Liver (tissue), 9 donors: Measurements from ENCODE around the gene TPSD1. TPM values are rescaled to one million over a fixed set of nuclear protein-coding genes. Genes with fewer than 3 reads are reported as not detected.

Source experiments
- DNase-seq: peaks from one replicate; pipeline ENCODE4 v3.0.0-alpha.2; 2017; ENCODE audit warnings: low spot score
- H3K27ac ChIP-seq, 2 donors: one replicate each; pipeline ENCODE4 v1.7.0; 2013; ENCODE audit warnings: inconsistent platforms in 2 of 2, low read length in 2 of 2, control low read depth in 1 of 2, low read depth in 1 of 2, mild to moderate bottlenecking in 1 of 2
- H3K27me3 ChIP-seq, 4 donors: one replicate each; pipeline versions ENCODE4 v1.6.1 to v1.7.0; 2013; ENCODE audit warnings: low read length in 3 of 4, inconsistent platforms in 1 of 4, mild to moderate bottlenecking in 1 of 4, moderate library complexity in 1 of 4; ENCODE audit not compliant: control insufficient read depth in 4 of 4, insufficient read depth in 4 of 4
- H3K36me3 ChIP-seq, 4 donors: one replicate each; pipeline versions ENCODE4 v1.6.1 to v1.7.0; 2013; ENCODE audit warnings: low read length in 3 of 4, mild to moderate bottlenecking in 3 of 4, low read depth in 1 of 4, moderate library complexity in 1 of 4; ENCODE audit not compliant: control insufficient read depth in 4 of 4, insufficient read depth in 3 of 4
- H3K4me1 ChIP-seq, 4 donors: one replicate each; pipeline versions ENCODE4 v1.6.1 to v1.7.0; 2013; ENCODE audit warnings: low read length in 3 of 4, mild to moderate bottlenecking in 3 of 4, moderate library complexity in 1 of 4; ENCODE audit not compliant: control insufficient read depth in 4 of 4, insufficient read depth in 4 of 4
- H3K4me3 ChIP-seq, 3 donors: one replicate each; pipeline versions ENCODE4 v1.6.1 to v1.7.0; 2013; ENCODE audit warnings: low read length in 3 of 3, control low read depth in 1 of 3, low read depth in 1 of 3, mild to moderate bottlenecking in 1 of 3
- H3K9ac ChIP-seq, 2 donors: one replicate each; pipeline ENCODE4 v1.7.0; 2013; ENCODE audit warnings: low read length in 2 of 2, mild to moderate bottlenecking in 2 of 2, moderate library complexity in 2 of 2, control low read depth in 1 of 2, low read depth in 1 of 2
- H3K9me3 ChIP-seq, 4 donors: one replicate each; pipeline versions ENCODE4 v1.6.1 to v1.7.0; 2013; ENCODE audit warnings: low read length in 3 of 4; ENCODE audit not compliant: control insufficient read depth in 4 of 4
- EGR1 ChIP-seq, 2 donors: IDR thresholded peaks; 2 replicates each; pipeline ENCODE4 v1.6.1; 2016 to 2018; ENCODE audit warnings: antibody characterized with exemption in 2 of 2, low read depth in 2 of 2
- FOXA2 ChIP-seq: IDR thresholded peaks from 2 replicates; pipeline ENCODE4 v1.6.1; 2016; ENCODE audit warnings: antibody characterized with exemption
- HNF4A ChIP-seq, 2 donors: conservative IDR thresholded peaks; 2 replicates each; pipeline ENCODE4 v1.6.1; 2016; ENCODE audit warnings: antibody characterized with exemption in 2 of 2, mild to moderate bottlenecking in 2 of 2
- HNF4G ChIP-seq: IDR thresholded peaks from 2 replicates; pipeline ENCODE4 v1.6.1; 2016; ENCODE audit warnings: antibody characterized with exemption
- JUND ChIP-seq, 2 donors: IDR thresholded peaks; 2 replicates each; pipeline ENCODE4 v1.6.1; 2016; ENCODE audit warnings: antibody characterized with exemption in 2 of 2
- NR2F2 ChIP-seq: IDR thresholded peaks from 2 replicates; pipeline ENCODE4 v1.6.1; 2016; ENCODE audit warnings: antibody characterized with exemption
- RXRA ChIP-seq, 2 donors: IDR thresholded peaks; 2 replicates each; pipeline ENCODE4 v1.6.1; 2017 to 2018; ENCODE audit warnings: antibody characterized with exemption in 2 of 2, mild to moderate bottlenecking in 1 of 2
- TAF1 ChIP-seq: conservative IDR thresholded peaks from 2 replicates; pipeline ENCODE4 v1.6.1; 2016; ENCODE audit warnings: antibody characterized with exemption, mild to moderate bottlenecking
- YY1 ChIP-seq: IDR thresholded peaks from 2 replicates; pipeline ENCODE4 v1.6.1; 2016; ENCODE audit warnings: antibody characterized with exemption, mild to moderate bottlenecking
- whole genome bisulfite sequencing: extraction: QIAGEN DNeasy Blood & Tissue Kit; methylation state at CpG from one replicate; pipeline ENCODE4 v1.1.7; 2013; 5-methylcytosine and 5-hydroxymethylcytosine counted together
- polyA plus RNA-seq, 2 donors: library from polyadenylated mRNA; stranded (reverse) in 1 of 2; unstranded in 1 of 2; fragments of 200-250 nt in 1 of 2; fragments of >200 nt in 1 of 2; fragmentation: Nextera tagmentation in 1 of 2; extraction: Ambion mirVana in 1 of 2; gene quantifications; one replicate each; pipeline versions ENCODE4 v1.2.1 to v1.2.3, GENCODE V29; 2013 to 2015
- total RNA-seq, 2 donors: library from RNA; depleted of rRNA; stranded (reverse); fragments of >200 nt; gene quantifications; one replicate each; pipeline ENCODE4 v1.2.3, GENCODE V29; 2014
- TF ChIP-seq, protein P1 (sequence below): IDR thresholded peaks from 2 replicates; pipeline ENCODE4 v1.6.1; 2016; ENCODE audit warnings: antibody characterized with exemption
- TF ChIP-seq, protein P2 (sequence below): fragments of 150-350 bp; IDR thresholded peaks from 2 replicates; pipeline ENCODE4 v1.5.1; 2017; ENCODE audit warnings: improper control_type of control experiment, low read depth, low read length; ENCODE audit not compliant: missing input control
- TF ChIP-seq, protein P3 (sequence below): IDR thresholded peaks from 2 replicates; pipeline ENCODE4 v1.6.1; 2016; ENCODE audit warnings: antibody characterized with exemption
- TF ChIP-seq, protein P4 (sequence below): IDR thresholded peaks from 2 replicates; pipeline ENCODE4 v1.6.1; 2016; ENCODE audit warnings: antibody characterized with exemption, mild to moderate bottlenecking
- donor health status: healthy.
- donor health status: healthy.
- donor health status: healthy.
- donor health status: healthy.
- donor health status: healthy.

Gene TPSD1
- total and polyA plus RNA-seq, 4 donors = 0.28 to 0.40 TPM; not detected in 2

DNA sequence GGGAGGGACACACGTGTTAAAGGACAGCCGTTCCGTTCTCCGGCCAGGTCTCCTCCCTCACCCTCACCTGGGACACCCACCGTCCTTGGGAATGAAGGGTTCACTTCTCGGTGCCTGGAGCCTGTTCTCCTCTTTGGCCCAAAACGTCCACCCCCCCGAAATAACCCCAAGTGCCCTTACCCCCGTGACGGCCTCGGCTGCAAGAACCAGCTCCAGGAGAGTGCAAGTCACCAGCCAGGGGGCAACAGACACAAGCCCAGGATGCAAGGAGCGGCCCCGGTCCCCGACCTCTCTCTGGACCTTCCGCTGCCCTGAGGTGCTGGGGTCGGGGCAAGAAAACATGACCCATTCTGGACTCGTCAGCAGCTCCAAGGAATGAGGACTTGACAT is 33.6 kb downstream of the TPSD1 start:
- H3K4me3 ChIP-seq = no peak overlapping the region
- H3K36me3 ChIP-seq = no peaks in the 10 kb centered on the region
- no peaks in the 10 kb centered on the region for H3K9me3 ChIP-seq
- no peak for TF ChIP-seq RXRA (IDR thresholded peaks at IDR 0.05)
- no peak for TF ChIP-seq NR2F2
- TF ChIP-seq TAF1 = no peak
- TF ChIP-seq EGR1 (IDR thresholded peaks at IDR 0.05; ENCODE audit: low read depth in 2 of 2) = no peak
- TF ChIP-seq, protein P1, sequence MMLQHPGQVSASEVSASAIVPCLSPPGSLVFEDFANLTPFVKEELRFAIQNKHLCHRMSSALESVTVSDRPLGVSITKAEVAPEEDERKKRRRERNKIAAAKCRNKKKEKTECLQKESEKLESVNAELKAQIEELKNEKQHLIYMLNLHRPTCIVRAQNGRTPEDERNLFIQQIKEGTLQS = no peak
- TF ChIP-seq YY1 = no peak
- no peak for TF ChIP-seq HNF4G
- TF ChIP-seq, protein P2, sequence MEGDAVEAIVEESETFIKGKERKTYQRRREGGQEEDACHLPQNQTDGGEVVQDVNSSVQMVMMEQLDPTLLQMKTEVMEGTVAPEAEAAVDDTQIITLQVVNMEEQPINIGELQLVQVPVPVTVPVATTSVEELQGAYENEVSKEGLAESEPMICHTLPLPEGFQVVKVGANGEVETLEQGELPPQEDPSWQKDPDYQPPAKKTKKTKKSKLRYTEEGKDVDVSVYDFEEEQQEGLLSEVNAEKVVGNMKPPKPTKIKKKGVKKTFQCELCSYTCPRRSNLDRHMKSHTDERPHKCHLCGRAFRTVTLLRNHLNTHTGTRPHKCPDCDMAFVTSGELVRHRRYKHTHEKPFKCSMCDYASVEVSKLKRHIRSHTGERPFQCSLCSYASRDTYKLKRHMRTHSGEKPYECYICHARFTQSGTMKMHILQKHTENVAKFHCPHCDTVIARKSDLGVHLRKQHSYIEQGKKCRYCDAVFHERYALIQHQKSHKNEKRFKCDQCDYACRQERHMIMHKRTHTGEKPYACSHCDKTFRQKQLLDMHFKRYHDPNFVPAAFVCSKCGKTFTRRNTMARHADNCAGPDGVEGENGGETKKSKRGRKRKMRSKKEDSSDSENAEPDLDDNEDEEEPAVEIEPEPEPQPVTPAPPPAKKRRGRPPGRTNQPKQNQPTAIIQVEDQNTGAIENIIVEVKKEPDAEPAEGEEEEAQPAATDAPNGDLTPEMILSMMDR = no peak
- TF ChIP-seq, protein P3, sequence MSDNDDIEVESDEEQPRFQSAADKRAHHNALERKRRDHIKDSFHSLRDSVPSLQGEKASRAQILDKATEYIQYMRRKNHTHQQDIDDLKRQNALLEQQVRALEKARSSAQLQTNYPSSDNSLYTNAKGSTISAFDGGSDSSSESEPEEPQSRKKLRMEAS = no peak
- H3K27ac ChIP-seq = no peak overlapping the region
- peaks cover 9 to 25% (median 15%) of the 10 kb centered on the region in 4 donors for H3K4me1 ChIP-seq
- no peak for DNase-seq
- 20% methylated on average over 17 of the region's 17 CpGs for WGBS
- no peaks in the 10 kb centered on the region for H3K27me3 ChIP-seq
- no peak overlapping the region for H3K9ac ChIP-seq

DNA sequence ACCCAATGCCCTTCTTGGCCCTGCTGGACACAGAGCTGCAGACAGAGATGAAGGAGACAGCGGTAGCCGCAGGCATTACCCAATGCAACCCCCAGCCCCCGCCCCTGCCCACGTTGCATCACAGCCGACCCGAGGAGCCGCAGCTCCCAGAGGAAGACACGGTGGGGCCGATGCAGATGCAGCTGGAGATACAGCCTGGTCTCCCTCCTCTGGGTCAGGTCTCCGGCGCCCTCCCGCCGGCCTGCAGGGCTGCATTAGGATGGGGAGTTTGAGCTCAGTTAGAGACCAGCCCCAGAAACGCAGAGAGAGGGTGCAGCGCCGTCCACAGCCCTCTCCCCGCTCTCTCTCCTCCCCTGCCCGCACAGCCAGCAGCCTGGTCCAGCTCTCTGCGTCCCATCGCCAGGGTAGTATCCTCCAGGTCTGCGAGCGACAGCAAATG is 34.2 kb downstream of the TPSD1 start:
- TF ChIP-seq EGR1 (IDR thresholded peaks at IDR 0.05; ENCODE audit: low read depth in 2 of 2) (no peak), FOXA2 (no peak), HNF4A (conservative IDR thresholded peaks at IDR 0.05) (no peak), YY1 (no peak), RXRA (IDR thresholded peaks at IDR 0.05) (no peak), NR2F2 (no peak), JUND (IDR thresholded peaks at IDR 0.05) (no peak)
- TF ChIP-seq, protein P1 = no peak
- TF ChIP-seq, protein P4, sequence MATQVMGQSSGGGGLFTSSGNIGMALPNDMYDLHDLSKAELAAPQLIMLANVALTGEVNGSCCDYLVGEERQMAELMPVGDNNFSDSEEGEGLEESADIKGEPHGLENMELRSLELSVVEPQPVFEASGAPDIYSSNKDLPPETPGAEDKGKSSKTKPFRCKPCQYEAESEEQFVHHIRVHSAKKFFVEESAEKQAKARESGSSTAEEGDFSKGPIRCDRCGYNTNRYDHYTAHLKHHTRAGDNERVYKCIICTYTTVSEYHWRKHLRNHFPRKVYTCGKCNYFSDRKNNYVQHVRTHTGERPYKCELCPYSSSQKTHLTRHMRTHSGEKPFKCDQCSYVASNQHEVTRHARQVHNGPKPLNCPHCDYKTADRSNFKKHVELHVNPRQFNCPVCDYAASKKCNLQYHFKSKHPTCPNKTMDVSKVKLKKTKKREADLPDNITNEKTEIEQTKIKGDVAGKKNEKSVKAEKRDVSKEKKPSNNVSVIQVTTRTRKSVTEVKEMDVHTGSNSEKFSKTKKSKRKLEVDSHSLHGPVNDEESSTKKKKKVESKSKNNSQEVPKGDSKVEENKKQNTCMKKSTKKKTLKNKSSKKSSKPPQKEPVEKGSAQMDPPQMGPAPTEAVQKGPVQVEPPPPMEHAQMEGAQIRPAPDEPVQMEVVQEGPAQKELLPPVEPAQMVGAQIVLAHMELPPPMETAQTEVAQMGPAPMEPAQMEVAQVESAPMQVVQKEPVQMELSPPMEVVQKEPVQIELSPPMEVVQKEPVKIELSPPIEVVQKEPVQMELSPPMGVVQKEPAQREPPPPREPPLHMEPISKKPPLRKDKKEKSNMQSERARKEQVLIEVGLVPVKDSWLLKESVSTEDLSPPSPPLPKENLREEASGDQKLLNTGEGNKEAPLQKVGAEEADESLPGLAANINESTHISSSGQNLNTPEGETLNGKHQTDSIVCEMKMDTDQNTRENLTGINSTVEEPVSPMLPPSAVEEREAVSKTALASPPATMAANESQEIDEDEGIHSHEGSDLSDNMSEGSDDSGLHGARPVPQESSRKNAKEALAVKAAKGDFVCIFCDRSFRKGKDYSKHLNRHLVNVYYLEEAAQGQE = no peak
- Histone ChIP-seq H3K9ac (no peak overlapping the region), H3K27me3 (no peaks in the 10 kb centered on the region), H3K36me3 (no peaks in the 10 kb centered on the region), H3K27ac (no peak overlapping the region), H3K9me3 (no peaks in the 10 kb centered on the region), H3K4me1 (peaks cover 9 to 25% (median 15%) of the 10 kb centered on the region in 4 donors), H3K4me3 (no peak overlapping the region)
- 51% methylated on average over 22 of the region's 22 CpGs for WGBS
- no peak for DNase-seq
